ENCODE results near the gene SUN1. TPM values are rescaled to one million over a fixed set of nuclear protein-coding genes. Genes with fewer than 3 reads are reported as not detected.

The SUN1 gene
- total and polyA plus RNA-seq, 2 donors (not counting 3 experiments of a cell fraction or from before 2014, with no cell fraction given): 158 to 410 TPM

- no peak overlapping the region for H3K4me2 ChIP-seq (ENCODE audit: insufficient read depth, low read length)
- no peaks in the 10 kb centered on the region for H3K4me1 ChIP-seq (ENCODE audit: control insufficient read depth, extremely low read depth, insufficient read depth, low read length)
- ChIA-PET CTCF (no interaction called here), POLR2A (no interaction called here)
- H3K27me3 ChIP-seq (ENCODE audit: control insufficient read depth in 2 of 2, insufficient read depth in 2 of 2, low read length in 2 of 2): no peaks in the 10 kb centered on the region
- DNase-seq (ENCODE audit: low read depth, low spot score) (no peak), FAIRE-seq (no peak)
- BruUV-seq (replicated peaks): no TSS peak
- no peaks in the 10 kb centered on the region for H3K9me3 ChIP-seq (replicated peaks; ENCODE audit: control insufficient read depth, insufficient read depth, low read length)
- intact Hi-C loops (cut with micrococcal nuclease): no loop called here
- no peak overlapping the region for H3K9ac ChIP-seq (replicated peaks; ENCODE audit: extremely low read depth, insufficient read depth, low read length)
- no peaks in the 10 kb centered on the region for H3K9me1 ChIP-seq (replicated peaks; ENCODE audit: control insufficient read depth, extremely low read depth, insufficient read depth, low read length)
- H3K4me3 ChIP-seq (replicated peaks in 1 of 3; ENCODE audit: insufficient read depth in 1 of 3, low read depth in 1 of 3, low read length in 3 of 3): no peak overlapping the region
- no peak overlapping the region for H3K27ac ChIP-seq (ENCODE audit: insufficient read depth, low read depth, low read length)
- peaks cover 38% of the 10 kb centered on the region for H3K79me2 ChIP-seq (ENCODE audit: control insufficient read depth, insufficient read depth, low read length)
- peaks cover 8 to 49% of the 10 kb centered on the region in 2 experiments for H3K36me3 ChIP-seq (ENCODE audit: control insufficient read depth in 2 of 2, extremely low read depth in 1 of 2, insufficient read depth in 2 of 2, low read length in 2 of 2)
- H4K20me1 ChIP-seq (replicated peaks; ENCODE audit: control insufficient read depth, extremely low read depth, insufficient read depth, low read length): no peaks in the 10 kb centered on the region
- no peak overlapping the region for H2AFZ ChIP-seq (ENCODE audit: low read depth, low read length)
- dilution Hi-C loops (cut with MboI; ENCODE audit: extremely low pct_ligation_motif_present, low sequenced_read_pairs): no loop called here
- TF ChIP-seq MAX (IDR thresholded peaks at IDR 0.05; ENCODE audit: insufficient read depth, insufficient read length) (no peak), GATA2 (IDR thresholded peaks at IDR 0.05; ENCODE audit: insufficient read depth, insufficient read length, low read depth, low read length) (no peak), CTCF (IDR thresholded peaks at IDR 0.05; ENCODE audit: extremely low read depth in 1 of 2, insufficient read depth in 1 of 2, low read depth in 1 of 2, low read length in 2 of 2) (no peak), MYC (IDR thresholded peaks at IDR 0.05; ENCODE audit: low read depth, low read length) (no peak), JUN (IDR thresholded peaks at IDR 0.05; ENCODE audit: borderline replicate concordance, insufficient read depth, insufficient read length, low read depth) (no peak), EZH2 (IDR thresholded peaks at IDR 0.05; ENCODE audit: borderline replicate concordance, low read depth, low read length, severe bottlenecking) (no peak), FOS (IDR thresholded peaks at IDR 0.05; ENCODE audit: borderline replicate concordance, insufficient read depth, low read length) (no peak), POLR2AphosphoS5 (IDR thresholded peaks at IDR 0.05; ENCODE audit: insufficient read depth, low read depth, low read length) (no peak), POLR2A (IDR thresholded peaks at IDR 0.05; ENCODE audit: low read depth, low read length) (no peak)
These were observed 55.2 kb downstream of the SUN1 start for GRCh38 chr7:887488-887820.

Data from endothelial cell of umbilical vein (primary cell).